ENCODE results near the gene UNK.

Gene UNK

DNA sequence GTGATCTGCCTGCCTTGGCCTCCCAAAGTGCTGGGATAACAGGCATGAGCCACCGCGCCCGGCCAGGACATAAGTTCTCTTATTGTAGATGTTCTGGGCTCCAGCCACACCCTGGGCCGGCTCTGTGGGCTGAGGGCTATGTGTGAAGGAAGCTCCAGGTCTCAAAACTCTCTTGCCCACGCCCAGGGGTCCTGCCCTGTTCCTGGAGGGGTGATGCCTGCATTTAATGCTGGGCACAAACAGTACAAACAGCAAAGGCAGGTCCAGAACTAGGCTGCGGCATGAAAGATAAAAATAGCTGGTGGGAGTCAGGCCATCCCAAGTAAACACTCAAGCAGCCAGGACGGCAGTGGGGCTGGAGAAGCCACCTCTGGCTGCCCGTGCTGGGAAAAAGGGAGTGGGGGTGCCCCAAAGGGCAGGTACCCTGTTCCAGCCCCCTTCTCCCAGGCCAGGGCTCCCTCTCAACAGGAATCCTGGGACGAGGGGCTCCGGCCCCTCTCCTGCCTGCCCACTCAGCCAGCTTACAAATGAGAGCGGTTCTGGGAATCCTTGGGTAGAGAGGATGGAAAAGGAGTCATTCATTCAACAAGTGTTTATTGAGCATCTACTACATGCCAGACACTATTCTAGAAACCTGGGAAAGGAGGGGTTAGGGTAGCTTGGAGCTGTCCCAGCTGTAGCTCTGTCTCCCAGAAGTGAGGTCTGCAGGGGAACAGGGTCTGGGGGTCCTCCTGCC, 89.1 kb downstream of the UNK start:
- no peak for DNase-seq (ENCODE audit: low read depth, low spot score)

DNA sequence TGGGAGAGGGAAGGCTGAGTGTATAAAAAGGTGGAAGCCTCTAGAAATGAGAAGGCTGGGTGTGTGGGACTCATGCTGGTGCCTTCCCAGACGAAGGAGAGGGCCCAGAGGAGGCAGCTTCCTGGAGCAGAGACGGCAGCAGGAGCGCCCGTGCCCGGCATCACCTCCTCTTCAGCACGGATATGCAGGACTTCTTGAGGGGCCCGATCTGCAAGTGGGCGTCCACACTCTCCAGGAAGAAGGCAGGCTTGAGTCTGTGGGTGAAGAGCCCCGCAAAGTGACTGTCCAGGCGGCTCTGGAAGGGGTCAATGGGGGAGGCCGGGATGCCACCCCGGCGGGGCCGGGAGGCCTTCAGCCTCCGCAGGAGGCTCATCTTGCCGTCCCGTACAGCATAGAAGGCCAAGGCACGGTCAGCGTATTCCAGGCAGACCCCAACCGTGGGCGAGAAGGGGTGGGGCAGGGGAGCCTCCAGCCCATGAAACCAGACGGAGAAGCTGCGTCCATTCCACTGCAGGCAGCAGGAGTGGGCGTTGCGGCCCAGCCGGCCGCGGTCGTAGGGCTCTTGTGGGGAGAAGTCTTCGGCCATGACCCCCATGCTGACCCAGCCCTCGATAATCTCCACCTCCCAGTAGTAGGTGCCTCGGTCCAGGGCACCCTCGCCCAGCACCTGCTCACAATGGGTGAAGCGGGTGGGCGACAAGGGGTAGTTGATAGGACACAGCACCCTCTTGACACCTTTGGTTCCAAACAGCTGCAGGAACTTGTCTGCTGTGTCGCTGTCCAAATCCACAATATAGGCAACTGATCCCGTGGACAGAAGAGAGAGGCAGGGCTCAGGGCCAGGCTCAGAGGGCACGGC, 89.9 kb downstream of the UNK start:
- no peak for DNase-seq (ENCODE audit: low read depth, low spot score)
